ENCODE data around the gene GYS1. TPM values are rescaled to one million over a fixed set of nuclear protein-coding genes. Genes with fewer than 3 reads are reported as not detected.

The GYS1 gene
- total RNA-seq, 2 experiments from 2014 or later, result 58.1 to 58.7 TPM

GRCh38 chr19:48968813-48969218 is 24.3 kb downstream of the GYS1 start:
- H3K4me1 Mint-ChIP-seq (ENCODE audit: low read depth), result peaks cover 32% of the 10 kb centered on the region
- H3K9me3 Mint-ChIP-seq, result no peaks in the 10 kb centered on the region
- peaks cover 43% of the 10 kb centered on the region for H3K36me3 Mint-ChIP-seq (ENCODE audit: low read depth)
- no peak overlapping the region for H3K4me3 Mint-ChIP-seq
- ChIA-PET CTCF (interaction anchor here (2.6 to 3.8 kb wide), 2 partner anchors 24 to 68 kb away, joined by 13 to 17 read pairs; partner anchors contain the start of genes GYS1, NUCB1 and RUVBL2), POLR2A (interaction anchor here (4.1 to 6.2 kb wide), 2 partner anchors 25 to 95 kb away, joined by 18 to 53 read pairs; partner anchors contain the start of genes GYS1, PPP1R15A and RUVBL2)
- TF ChIP-seq CTCF (IDR thresholded peaks at IDR 0.05), result no peak
- ATAC-seq (no peak), DNase-seq (no peak)
- peak overlapping the region; percentile 16 for H3K27ac Mint-ChIP-seq
- intact Hi-C loops (cut with micrococcal nuclease), result loop anchor here (5.0 to 10.0 kb wide), 2 partner anchors 94 to 172 kb away; partner anchors contain the start of gene PPP1R15A
- no peaks in the 10 kb centered on the region for H3K27me3 Mint-ChIP-seq

GRCh38 chr19:48968179-48968661 is 24.9 kb downstream of the GYS1 start:
- peak overlapping the region; percentile 98 for H3K4me3 Mint-ChIP-seq
- CTCF ChIA-PET, result interaction anchor here (1.0 to 3.8 kb wide), 4 partner anchors 9 to 173 kb away, joined by 3 to 17 read pairs (median 8); partner anchors contain the start of genes GYS1, HSD17B14 and RUVBL2
- H3K27me3 Mint-ChIP-seq, result no peaks in the 10 kb centered on the region
- intact Hi-C loops (cut with micrococcal nuclease), result loop anchor here (5.0 to 10.0 kb wide), 2 partner anchors 93 to 171 kb away; partner anchors contain the start of gene PPP1R15A
- no peaks in the 10 kb centered on the region for H3K9me3 Mint-ChIP-seq
- ATAC-seq (no peak), DNase-seq (no peak)
- H3K27ac Mint-ChIP-seq, result peak overlapping the region; percentile 100
- POLR2A ChIA-PET, result interaction anchor here (0.6 to 6.2 kb wide), 10 partner anchors 10 to 173 kb away, joined by 3 to 53 read pairs (median 6); partner anchors contain the start of genes BAX, GYS1, NUCB1 and PPP1R15A
- TF ChIP-seq CTCF (IDR thresholded peaks at IDR 0.05), result no peak
- H3K36me3 Mint-ChIP-seq (ENCODE audit: low read depth), result peaks cover 43% of the 10 kb centered on the region
- peaks cover 36% of the 10 kb centered on the region for H3K4me1 Mint-ChIP-seq (ENCODE audit: low read depth)

GRCh38 chr19:48967346-48968178 is 25.5 kb downstream of the GYS1 start:
- intact Hi-C loops (cut with micrococcal nuclease), result loop anchor here (5.0 to 10.0 kb wide), 2 partner anchors 93 to 170 kb away; partner anchors contain the start of gene PPP1R15A
- H3K4me3 Mint-ChIP-seq, result peak overlapping the region; percentile 98
- DNase-seq, result no peak

More at GRCh38 chr19:48967346-48968178, 25.5 kb downstream of the GYS1 start:
- Mint-ChIP-seq H3K27me3 (no peaks in the 10 kb centered on the region), H3K9me3 (no peaks in the 10 kb centered on the region), H3K36me3 (ENCODE audit: low read depth) (peaks cover 40% of the 10 kb centered on the region), H3K27ac (peak overlapping the region; percentile 100), H3K4me1 (ENCODE audit: low read depth) (peaks cover 40% of the 10 kb centered on the region)
- ChIA-PET CTCF (interaction anchor here (1.0 to 3.8 kb wide), 6 partner anchors 8 to 172 kb away, joined by 3 to 17 read pairs (median 6); partner anchors contain the start of genes GYS1, HSD17B14 and RUVBL2), POLR2A (interaction anchor here (0.6 to 6.2 kb wide), 13 partner anchors 10 to 926 kb away, joined by 3 to 53 read pairs (median 6); partner anchors contain the start of genes BAX, GYS1, NUCB1 and PPP1R15A)
- no peak for TF ChIP-seq CTCF (IDR thresholded peaks at IDR 0.05)
- no peak for ATAC-seq

Measured in activated CD8-positive, alpha-beta T cell treated with anti-CD3 and anti-CD28 coated beads for 36 hours (primary cell).